H1 (cell line): ENCODE data around the gene RALA. TPM values are rescaled to one million over a fixed set of nuclear protein-coding genes. Genes with fewer than 3 reads are reported as not detected.

Source experiments
- CTCF ChIA-PET: fragments of 300-600 bp; sonication (Branson Sonifier 250); formaldehyde crosslinking; loops from one replicate; lab custom pipeline; 2021; ENCODE audit not compliant: partially characterized antibody; lab: Charles Lee
- POLR2A ChIA-PET: fragments of 300-600 bp; sonication (Branson Sonifier 250); formaldehyde crosslinking; loops from one replicate; lab custom pipeline; 2021; ENCODE audit warnings: inconsistent platforms; ENCODE audit not compliant: partially characterized antibody; lab: Charles Lee
- DNase-seq, 2 experiments: peaks; one replicate each; pipeline versions ENCODE4 v3.0.0 to v3.0.0-alpha.2; 2010 to 2022; ENCODE audit warnings: low spot score in 2 of 2, low read depth in 1 of 2, mixed read lengths in 1 of 2
- FAIRE-seq: peaks from 2 replicates; lab custom pipeline; 2011; peaks lifted over from hg19 to GRCh38; lab: Jason Lieb, UNC
- H2AFZ ChIP-seq: 2 replicates; pipeline ENCODE4 v1.8.1; 2012; ENCODE audit warnings: low read length, inconsistent platforms
- H2AK5ac ChIP-seq: 2 replicates; pipeline ENCODE4 v1.6.1; 2013; ENCODE audit warnings: low read depth, low read length
- H2BK120ac ChIP-seq: replicated peaks from 2 replicates; pipeline ENCODE3; 2013; ENCODE audit warnings: low read depth, low read length, inconsistent platforms
- H2BK12ac ChIP-seq: 2 replicates; pipeline ENCODE4 v1.6.1; 2013; ENCODE audit warnings: low read depth, low read length
- H2BK15ac ChIP-seq: 2 replicates; pipeline ENCODE4 v1.6.1; 2013; ENCODE audit warnings: low read length
- H2BK20ac ChIP-seq: 2 replicates; pipeline ENCODE4 v1.6.1; 2013; ENCODE audit warnings: low read length
- H2BK5ac ChIP-seq: 2 replicates; pipeline ENCODE4 v1.6.1; 2013; ENCODE audit warnings: low read depth, low read length
- H3K14ac ChIP-seq: 2 replicates; pipeline ENCODE4 v1.6.1; 2013; ENCODE audit warnings: inconsistent platforms; ENCODE audit not compliant: insufficient read length
- H3K18ac ChIP-seq: 2 replicates; pipeline ENCODE4 v1.6.1; 2013; ENCODE audit warnings: low read length; ENCODE audit errors: extremely low read depth
- H3K23ac ChIP-seq: 2 replicates; pipeline ENCODE4 v1.6.1; 2013; ENCODE audit warnings: inconsistent platforms; ENCODE audit not compliant: insufficient read length
- H3K23me2 ChIP-seq: 2 replicates; pipeline ENCODE4 v1.6.1; 2013; ENCODE audit warnings: low read depth, low read length
- H3K27ac ChIP-seq: 2 replicates; pipeline ENCODE4 v1.6.1; 2011; ENCODE audit warnings: low read depth, low read length, inconsistent platforms
- H3K27me3 ChIP-seq, 4 experiments: replicated peaks in 1 of 4; 1 replicate in 1 of 4; 2 replicates in 3 of 4; pipeline versions ENCODE4 v1.6.1 to v1.8.1; 2011 to 2013; ENCODE audit warnings: low read length in 3 of 4, mild to moderate bottlenecking in 3 of 4, inconsistent platforms in 2 of 4, mixed read lengths in 2 of 4, moderate library complexity in 1 of 4; ENCODE audit not compliant: control insufficient read depth in 3 of 4, insufficient read depth in 3 of 4; ENCODE audit errors: extremely low read depth in 1 of 4
- H3K36me3 ChIP-seq, 4 experiments: 2 replicates each; pipeline versions ENCODE4 v1.6.1 to v1.8.1; 2011 to 2013; ENCODE audit warnings: mild to moderate bottlenecking in 4 of 4, low read length in 3 of 4, moderate library complexity in 2 of 4, control low read depth in 1 of 4, inconsistent platforms in 1 of 4; ENCODE audit not compliant: insufficient read depth in 4 of 4, control insufficient read depth in 2 of 4
- H3K4ac ChIP-seq: replicated peaks from 2 replicates; pipeline ENCODE3; 2013; ENCODE audit warnings: low read length, low read depth, mixed read lengths, inconsistent platforms; ENCODE audit not compliant: insufficient read length
- H3K4me1 ChIP-seq, 4 experiments: replicated peaks in 1 of 4; 1 replicate in 1 of 4; 2 replicates in 3 of 4; pipeline versions ENCODE4 v1.6.1 to v1.8.1; 2011 to 2013; ENCODE audit warnings: low read length in 3 of 4, inconsistent platforms in 2 of 4, mixed read lengths in 1 of 4; ENCODE audit not compliant: insufficient read depth in 4 of 4, control insufficient read depth in 3 of 4
- H3K4me2 ChIP-seq, 2 experiments: 2 replicates each; pipeline versions ENCODE4 v1.6.1 to v1.8.1; 2011 to 2013; ENCODE audit warnings: low read depth in 2 of 2, low read length in 2 of 2, control low read depth in 1 of 2, inconsistent platforms in 1 of 2, mild to moderate bottlenecking in 1 of 2; ENCODE audit not compliant: insufficient read depth in 1 of 2
- H3K4me3 ChIP-seq, 4 experiments: fragments of 200-600, 300-600 bp in 1 of 4; sonication (generic), shearing (Covaris generic), sonication (Bioruptor Twin) in 1 of 4; 2 replicates each; pipeline versions ENCODE4 v1.5.1 to v1.8.1; 2011 to 2016; ENCODE audit warnings: low read length in 4 of 4, low read depth in 3 of 4, control low read depth in 2 of 4, inconsistent platforms in 2 of 4, mild to moderate bottlenecking in 2 of 4, mixed read lengths in 1 of 4, moderate library complexity in 1 of 4; ENCODE audit not compliant: insufficient read depth in 2 of 4; ENCODE audit errors: extremely low read depth in 1 of 4
- H3K56ac ChIP-seq: replicated peaks from 2 replicates; pipeline ENCODE3; 2013; ENCODE audit warnings: low read depth, mild to moderate bottlenecking, mixed read lengths, low read length, inconsistent platforms; ENCODE audit not compliant: insufficient read length
- H3K79me1 ChIP-seq: 2 replicates; pipeline ENCODE4 v1.6.1; 2013; ENCODE audit warnings: low read depth, low read length, control low read depth
- H3K79me2 ChIP-seq, 2 experiments: 2 replicates each; pipeline versions ENCODE4 v1.6.1 to v1.8.1; 2012 to 2013; ENCODE audit warnings: low read length in 2 of 2, mild to moderate bottlenecking in 2 of 2, inconsistent platforms in 1 of 2; ENCODE audit not compliant: insufficient read depth in 2 of 2, control insufficient read depth in 1 of 2
- H3K9ac ChIP-seq, 4 experiments: replicated peaks in 1 of 4; 1 replicate in 1 of 4; 2 replicates in 3 of 4; pipeline versions ENCODE4 v1.6.1 to v1.8.1; 2011 to 2013; ENCODE audit warnings: low read depth in 3 of 4, low read length in 3 of 4, control low read depth in 2 of 4, mild to moderate bottlenecking in 2 of 4, moderate library complexity in 2 of 4, inconsistent platforms in 1 of 4; ENCODE audit errors: extremely low read depth in 1 of 4
- H3K9me3 ChIP-seq, 2 experiments: 2 replicates each; pipeline versions ENCODE4 v1.6.1 to v1.8.1; 2012 to 2013; ENCODE audit warnings: mild to moderate bottlenecking in 2 of 2, moderate library complexity in 2 of 2, control low read depth in 1 of 2, inconsistent platforms in 1 of 2, low read depth in 1 of 2, low read length in 1 of 2, mixed read lengths in 1 of 2; ENCODE audit not compliant: insufficient read depth in 2 of 2
- H4K20me1 ChIP-seq, 2 experiments: replicated peaks in 1 of 2; 2 replicates each; pipeline versions ENCODE3 to v1.8.1; 2011 to 2013; ENCODE audit warnings: inconsistent platforms in 2 of 2, low read length in 2 of 2, mild to moderate bottlenecking in 1 of 2; ENCODE audit not compliant: insufficient read depth in 2 of 2, control insufficient read depth in 1 of 2
- H4K5ac ChIP-seq: 2 replicates; pipeline ENCODE4 v1.6.1; 2013; ENCODE audit warnings: low read length, low read depth, mixed read lengths, inconsistent platforms; ENCODE audit not compliant: insufficient read length
- H4K8ac ChIP-seq: 2 replicates; pipeline ENCODE4 v1.8.0; 2013; ENCODE audit warnings: mild to moderate bottlenecking, moderate library complexity, low read length, inconsistent platforms; ENCODE audit not compliant: insufficient read depth; ENCODE audit errors: extremely low read depth
- H4K91ac ChIP-seq: replicated peaks from 2 replicates; pipeline ENCODE3; 2013; ENCODE audit warnings: low read length, mixed read lengths, inconsistent platforms; ENCODE audit not compliant: insufficient read length
- CREB1 ChIP-seq: IDR thresholded peaks from 2 replicates; pipeline ENCODE4 v1.6.1; 2012; ENCODE audit warnings: inconsistent platforms
- MAX ChIP-seq: IDR thresholded peaks from 2 replicates; pipeline ENCODE4 v1.6.1; 2012; ENCODE audit warnings: inconsistent platforms
- NRF1 ChIP-seq: IDR thresholded peaks from 2 replicates; pipeline ENCODE4 v1.6.1; 2011; ENCODE audit warnings: mild to moderate bottlenecking, low read depth, low read length, improper control_type of control experiment
- POLR2AphosphoS5 ChIP-seq: IDR thresholded peaks from 2 replicates; pipeline ENCODE4 v1.6.1; 2011; ENCODE audit warnings: low read depth, low read length
- RAD21 ChIP-seq, 2 experiments: IDR thresholded peaks in 1 of 2; conservative IDR thresholded peaks in 1 of 2; 2 replicates each; pipeline ENCODE4 v1.6.1; 2011; ENCODE audit warnings: low read depth in 2 of 2, low read length in 2 of 2, improper control_type of control experiment in 1 of 2, inconsistent platforms in 1 of 2, mild to moderate bottlenecking in 1 of 2, moderate library complexity in 1 of 2
- WGBS, 2 experiments: shearing (Covaris generic) in 1 of 2; methylation state at CpG; one replicate each; pipeline versions ENCODE4 v1.1.6 to v1.1.7; 2013 to 2015; ENCODE audit warnings: low lambda C conversion rate in 2 of 2, mixed read lengths in 2 of 2, inconsistent platforms in 1 of 2, low coverage in 1 of 2, missing lambda C conversion rate in 1 of 2; ENCODE audit not compliant: insufficient replicate concordance in 2 of 2, insufficient coverage in 1 of 2, insufficient read length in 1 of 2; ENCODE audit errors: extremely low coverage in 1 of 2, missing lambda C conversion rate in 1 of 2; 5-methylcytosine and 5-hydroxymethylcytosine counted together
- polyA plus RNA-seq, 7 experiments: library from polyadenylated mRNA; depleted of rRNA in 3 of 7; stranded (reverse) in 5 of 7; unstranded in 2 of 7; fragments of >200 nt in 5 of 7; fragments of 200-250 nt in 2 of 7; gene quantifications; 1 replicate in 5 of 7; 2 replicates in 1 of 7; 4 replicates in 1 of 7; pipeline versions ENCODE4 v1.2.1 to v1.2.3, GENCODE V29; 2011 to 2013; ENCODE audit warnings: missing spikeins in 2 of 7, mixed read lengths in 2 of 7
- total RNA-seq: library from RNA; stranded (reverse); fragmentation: NEBNext Ultra II Directional; extraction: Animal tissue kit (Norgen Biotek cat#: 25700); gene quantifications from 2 replicates; pipeline ENCODE4 v1.2.1, GENCODE V29; 2021
- TF ChIP-seq, protein P1 (sequence below), 3 experiments: IDR thresholded peaks; 1 replicate in 2 of 3; 2 replicates in 1 of 3; pipeline versions ENCODE4 v1.5.1 to v1.6.1; 2011; ENCODE audit warnings: low read length in 3 of 3, mild to moderate bottlenecking in 3 of 3, inconsistent platforms in 2 of 3, low read depth in 1 of 3, moderate library complexity in 1 of 3; ENCODE audit not compliant: insufficient read depth in 1 of 3; ENCODE audit errors: control extremely low read depth in 1 of 3

RALA gene
- total and polyA plus RNA-seq, 2 of the 8 experiments (the other 6 are each of a cell fraction or from before 2014, with no cell fraction given): 24.1 to 72.8 TPM

GRCh38 chr7:39746103-39746819 is 122.9 kb downstream of the RALA start:
- Histone ChIP-seq H3K56ac (no peak overlapping the region), H3K9ac (no peak overlapping the region), H3K4me2 (0 out of 4 replicates have a peak overlapping the region, but pooled peaks of 1 of the 2 experiments have one; percentile 2), H4K5ac (no peak overlapping the region), H3K27ac (no peak overlapping the region), H3K9me3 (no peaks in the 10 kb centered on the region), H3K4me1 (peaks cover 0 to 4% (median 0%) of the 10 kb centered on the region in 4 experiments; a peak in 2 of 7 replicates), H2BK120ac (no peak overlapping the region), H3K79me2 (peaks cover 0 to 10% of the 10 kb centered on the region in 2 experiments; a peak in 1 of 4 replicates), H4K91ac (no peak overlapping the region), H2BK15ac (no peak overlapping the region), H2BK20ac (no peak overlapping the region), H2AFZ (no peak overlapping the region), H2BK12ac (no peak overlapping the region), H3K23ac (no peak overlapping the region), H3K18ac (no peak overlapping the region), H3K4me3 (no peak overlapping the region), H2BK5ac (no peak overlapping the region), H4K20me1 (no peaks in the 10 kb centered on the region), H3K79me1 (no peaks in the 10 kb centered on the region; the same call in 1 of the 2 replicates), H3K36me3 (no peaks in the 10 kb centered on the region), H3K27me3 (no peaks in the 10 kb centered on the region), H3K23me2 (no peaks in the 10 kb centered on the region), H2AK5ac (no peak overlapping the region), H4K8ac (no peak overlapping the region), H3K4ac (no peak overlapping the region), H3K14ac (no peak overlapping the region)
- CTCF ChIA-PET: interaction anchor here (0.6 to 15.2 kb wide), 29 partner anchors 12 to 209 kb away, joined by 3 to 406 read pairs (median 4); partner anchors contain the start of gene RALA
- WGBS, 2 experiments: 36 to 100% methylated on average over 1 to 11 of the region's 11 CpGs
- DNase-seq (peak; percentile 68 to 81), FAIRE-seq (no peak)
- TF ChIP-seq RAD21 (IDR thresholded peaks at IDR 0.05 in 1 of 2, conservative IDR thresholded peaks at IDR 0.05 in 1 of 2; ENCODE audit: low read depth in 2 of 2, low read length in 2 of 2) (peak; percentile 84 to 88), CREB1 (0 out of 2 replicates have a peak, but pooled peaks have one; percentile 25), MAX (0 out of 2 replicates have a peak, but pooled peaks have one; percentile 22), NRF1 (no peak), POLR2AphosphoS5 (no peak)
- TF ChIP-seq, protein P1, sequence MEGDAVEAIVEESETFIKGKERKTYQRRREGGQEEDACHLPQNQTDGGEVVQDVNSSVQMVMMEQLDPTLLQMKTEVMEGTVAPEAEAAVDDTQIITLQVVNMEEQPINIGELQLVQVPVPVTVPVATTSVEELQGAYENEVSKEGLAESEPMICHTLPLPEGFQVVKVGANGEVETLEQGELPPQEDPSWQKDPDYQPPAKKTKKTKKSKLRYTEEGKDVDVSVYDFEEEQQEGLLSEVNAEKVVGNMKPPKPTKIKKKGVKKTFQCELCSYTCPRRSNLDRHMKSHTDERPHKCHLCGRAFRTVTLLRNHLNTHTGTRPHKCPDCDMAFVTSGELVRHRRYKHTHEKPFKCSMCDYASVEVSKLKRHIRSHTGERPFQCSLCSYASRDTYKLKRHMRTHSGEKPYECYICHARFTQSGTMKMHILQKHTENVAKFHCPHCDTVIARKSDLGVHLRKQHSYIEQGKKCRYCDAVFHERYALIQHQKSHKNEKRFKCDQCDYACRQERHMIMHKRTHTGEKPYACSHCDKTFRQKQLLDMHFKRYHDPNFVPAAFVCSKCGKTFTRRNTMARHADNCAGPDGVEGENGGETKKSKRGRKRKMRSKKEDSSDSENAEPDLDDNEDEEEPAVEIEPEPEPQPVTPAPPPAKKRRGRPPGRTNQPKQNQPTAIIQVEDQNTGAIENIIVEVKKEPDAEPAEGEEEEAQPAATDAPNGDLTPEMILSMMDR (IDR thresholded peaks at IDR 0.05; ENCODE audit: control extremely low read depth in 1 of 3, insufficient read depth in 1 of 3, low read depth in 1 of 3, low read length in 3 of 3): peak; percentile 73 to 87 (median 82)
- POLR2A ChIA-PET: interaction anchor here (0.6 to 2.0 kb wide), 11 partner anchors 13 to 180 kb away, joined by 3 to 15 read pairs (median 4); partner anchors contain the start of genes RALA and YAE1
